ENCODE measurements around the gene LINGO3.
"Not testable (repeated sequence)": the region's sequence is repeated elsewhere in the genome, so short reads cannot be mapped to it uniquely, and the experiment has no call there.

Gene LINGO3

GRCh38 chr19:2353159-2353886, 45.4 kb upstream of the LINGO3 start:
- no peak for DNase-seq (ENCODE audit: low read depth)
- TF ChIP-seq, protein P1, sequence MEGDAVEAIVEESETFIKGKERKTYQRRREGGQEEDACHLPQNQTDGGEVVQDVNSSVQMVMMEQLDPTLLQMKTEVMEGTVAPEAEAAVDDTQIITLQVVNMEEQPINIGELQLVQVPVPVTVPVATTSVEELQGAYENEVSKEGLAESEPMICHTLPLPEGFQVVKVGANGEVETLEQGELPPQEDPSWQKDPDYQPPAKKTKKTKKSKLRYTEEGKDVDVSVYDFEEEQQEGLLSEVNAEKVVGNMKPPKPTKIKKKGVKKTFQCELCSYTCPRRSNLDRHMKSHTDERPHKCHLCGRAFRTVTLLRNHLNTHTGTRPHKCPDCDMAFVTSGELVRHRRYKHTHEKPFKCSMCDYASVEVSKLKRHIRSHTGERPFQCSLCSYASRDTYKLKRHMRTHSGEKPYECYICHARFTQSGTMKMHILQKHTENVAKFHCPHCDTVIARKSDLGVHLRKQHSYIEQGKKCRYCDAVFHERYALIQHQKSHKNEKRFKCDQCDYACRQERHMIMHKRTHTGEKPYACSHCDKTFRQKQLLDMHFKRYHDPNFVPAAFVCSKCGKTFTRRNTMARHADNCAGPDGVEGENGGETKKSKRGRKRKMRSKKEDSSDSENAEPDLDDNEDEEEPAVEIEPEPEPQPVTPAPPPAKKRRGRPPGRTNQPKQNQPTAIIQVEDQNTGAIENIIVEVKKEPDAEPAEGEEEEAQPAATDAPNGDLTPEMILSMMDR (IDR thresholded peaks at IDR 0.05; ENCODE audit: control insufficient read depth, extremely low read depth, insufficient read depth), result no peak

GRCh38 chr19:2352121-2352520, 44.2 kb upstream of the LINGO3 start:
- TF ChIP-seq, protein P1 (IDR thresholded peaks at IDR 0.05; ENCODE audit: control insufficient read depth, extremely low read depth, insufficient read depth), result no peak
- no peak overlapping the region for H3K4me3 ChIP-seq (ENCODE audit: low read depth, low read length)
- no peak for DNase-seq (ENCODE audit: low read depth)

More at GRCh38 chr19:2353159-2353886, 45.4 kb upstream of the LINGO3 start:
- no peak overlapping the region for H3K4me3 ChIP-seq (ENCODE audit: low read depth, low read length)

- H3K4me3 ChIP-seq (ENCODE audit: low read depth, low read length), result no peak overlapping the region
- TF ChIP-seq, protein P1 (IDR thresholded peaks at IDR 0.05; ENCODE audit: control insufficient read depth, extremely low read depth, insufficient read depth), result no peak
- no peak for DNase-seq (ENCODE audit: low read depth)
Observed at GRCh38 chr19:2351591-2351990, 43.6 kb upstream of the LINGO3 start.

DNA sequence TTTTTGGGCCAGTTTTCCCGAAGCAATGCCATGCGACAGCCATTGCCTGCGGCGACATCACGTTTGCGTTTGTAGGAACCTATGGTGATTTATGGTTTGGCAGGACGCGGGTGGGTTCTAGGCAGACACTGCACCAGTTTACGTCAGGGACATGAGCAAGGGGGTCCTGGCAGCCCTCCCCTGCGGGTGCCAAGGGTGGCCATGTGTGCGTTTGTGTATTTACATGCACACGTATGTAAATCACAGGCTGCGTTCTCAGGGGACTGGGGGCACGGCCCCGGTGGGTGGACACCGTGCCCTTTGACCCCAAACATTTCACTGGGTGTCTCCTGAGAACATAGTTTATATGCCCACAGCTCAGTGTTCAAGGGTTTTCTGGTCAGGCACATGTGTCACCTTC, 42.7 kb upstream of the LINGO3 start:
- TF ChIP-seq, protein P1 (IDR thresholded peaks at IDR 0.05; ENCODE audit: control insufficient read depth, extremely low read depth, insufficient read depth), result no peak
- no peak for DNase-seq (ENCODE audit: low read depth)
- H3K4me3 ChIP-seq (ENCODE audit: low read depth, low read length), result no peak overlapping the region

DNA sequence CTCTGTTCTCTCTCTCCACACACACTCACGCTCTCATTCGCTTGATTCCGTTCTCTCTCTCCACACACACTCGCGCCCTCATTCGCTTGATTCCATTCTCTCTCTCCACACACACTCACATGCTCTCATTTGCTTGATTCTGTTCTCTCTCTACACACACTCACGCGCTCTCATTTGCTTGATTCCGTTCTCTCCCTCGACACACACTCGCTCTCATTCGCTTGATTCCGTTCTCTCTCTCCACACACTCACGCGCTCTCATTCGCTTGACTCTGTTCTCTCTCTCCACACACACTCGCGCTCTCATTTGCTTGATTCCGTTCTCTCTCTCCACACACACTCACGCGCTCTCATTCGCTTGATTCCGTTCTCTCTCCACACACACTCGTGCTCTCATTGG, 41.9 kb upstream of the LINGO3 start:
- not testable (repeated sequence) for DNase-seq (ENCODE audit: low read depth); H3K4me3 ChIP-seq (ENCODE audit: low read depth, low read length)

- peak; percentile 23 for DNase-seq (ENCODE audit: low read depth)
- no peak overlapping the region for H3K4me3 ChIP-seq (ENCODE audit: low read depth, low read length)
- TF ChIP-seq, protein P1 (IDR thresholded peaks at IDR 0.05; ENCODE audit: control insufficient read depth, extremely low read depth, insufficient read depth), result no peak
Observed at GRCh38 chr19:2345794-2346663, 38.1 kb upstream of the LINGO3 start.

DNA sequence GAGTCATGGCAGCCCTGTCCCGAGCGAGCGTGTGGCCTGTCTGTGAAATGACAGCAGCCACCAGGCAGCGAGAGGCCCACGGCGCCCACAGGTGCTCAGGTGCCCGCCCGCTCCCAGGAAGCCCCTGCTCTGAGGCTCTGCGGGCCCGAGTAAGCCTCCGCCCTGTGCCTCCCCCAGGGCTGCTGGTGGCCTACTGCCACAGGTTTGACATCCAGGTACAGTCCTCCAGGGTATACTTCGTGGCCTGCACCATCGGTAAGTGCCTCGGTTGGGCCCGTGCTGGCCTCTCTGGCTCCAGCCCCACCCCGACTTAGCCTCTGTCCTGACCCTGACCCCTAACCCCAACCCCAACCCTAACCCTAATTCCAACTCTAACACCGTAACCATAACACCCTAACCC, 37.1 kb upstream of the LINGO3 start:
- no peak for DNase-seq (ENCODE audit: low read depth)
- no peak overlapping the region for H3K4me3 ChIP-seq (ENCODE audit: low read depth, low read length)
- TF ChIP-seq, protein P1 (IDR thresholded peaks at IDR 0.05; ENCODE audit: control insufficient read depth, extremely low read depth, insufficient read depth), result no peak

All from LNCaP clone FGC (cell line).